ENCODE measurements around the gene CCDC50. TPM values are rescaled to one million over a fixed set of nuclear protein-coding genes. Genes with fewer than 3 reads are reported as not detected.
A peak's percentile ranks its signal among the peaks of the same experiment; 100 is the strongest.

CCDC50 gene
- total RNA-seq, 4 donors from 2014 or later: 93.3 to 182 (median 125) TPM

- DNase-seq (ENCODE audit: low spot score): no peak
- peak; percentile 71 for ATAC-seq (ENCODE audit: low FRiP score)
- no peak for TF ChIP-seq CTCF (IDR thresholded peaks at IDR 0.05)
Measured at GRCh38 chr3:191329654-191330529, 698 bp downstream of the CCDC50 start, which contains the start of gene UTS2B. UTS2B (minus strand) TSS chr3:191330526; CDS start chr3:191282189, 48,337 bp downstream.

GRCh38 chr3:191330530-191331048 is 1.4 kb downstream of the CCDC50 start:
- ATAC-seq (ENCODE audit: low FRiP score): peak; percentile 28
- DNase-seq (ENCODE audit: low spot score): no peak
- no peak for TF ChIP-seq CTCF (IDR thresholded peaks at IDR 0.05)

- DNase-seq (ENCODE audit: low spot score): no peak
- ATAC-seq (ENCODE audit: low FRiP score): no peak
- no peak for TF ChIP-seq CTCF (IDR thresholded peaks at IDR 0.05)
Measured at GRCh38 chr3:191331388-191331787, 2.2 kb downstream of the CCDC50 start.

GRCh38 chr3:191333298-191333880 is 4.2 kb downstream of the CCDC50 start:
- TF ChIP-seq CTCF (IDR thresholded peaks at IDR 0.05): no peak
- DNase-seq (ENCODE audit: low spot score) (no peak), ATAC-seq (ENCODE audit: low FRiP score) (no peak)

GRCh38 chr3:191334346-191334893 is 5.2 kb downstream of the CCDC50 start:
- TF ChIP-seq CTCF (IDR thresholded peaks at IDR 0.05): no peak
- no peak for ATAC-seq (ENCODE audit: low FRiP score)
- no peak for DNase-seq (ENCODE audit: low spot score)

- TF ChIP-seq CTCF (IDR thresholded peaks at IDR 0.05): no peak
- no peak for ATAC-seq (ENCODE audit: low FRiP score)
Measured at GRCh38 chr3:191336833-191337232, 7.6 kb downstream of the CCDC50 start.

More at GRCh38 chr3:191336833-191337232, 7.6 kb downstream of the CCDC50 start:
- DNase-seq (ENCODE audit: low spot score): no peak
